HepG2 (cell line): ENCODE measurements around the gene CCM2L. TPM values are rescaled to one million over a fixed set of nuclear protein-coding genes. Genes with fewer than 3 reads are reported as not detected.

Experiments used
- ARHGAP35 ChIP-seq: sonication (generic); formaldehyde crosslinking; IDR thresholded peaks from 2 replicates; pipeline ENCODE4 v1.9.0; 2022; ENCODE audit warnings: mild to moderate bottlenecking, inconsistent platforms, moderate library complexity, missing genetic modification reagents, borderline replicate concordance
- ATF1 ChIP-seq: IDR thresholded peaks from 2 replicates; pipeline ENCODE4 v1.6.1; 2016; ENCODE audit warnings: mild to moderate bottlenecking, control low read depth
- ATF4 ChIP-seq, 2 experiments: fragments of 450-650 bp in 1 of 2; sonication (generic) in 1 of 2; formaldehyde crosslinking; IDR thresholded peaks; 2 replicates each; pipeline versions ENCODE4 v1.5.0 to v1.8.0; 2020 to 2022; ENCODE audit warnings: mild to moderate bottlenecking in 1 of 2, missing genetic modification reagents in 1 of 2
- ATM ChIP-seq: fragments of 450-650 bp; IDR thresholded peaks from 2 replicates; pipeline ENCODE4 v1.7.1; 2017; ENCODE audit warnings: mild to moderate bottlenecking, borderline replicate concordance
- BHLHE40 ChIP-seq: IDR thresholded peaks from 2 replicates; pipeline ENCODE4 v1.6.1; 2011; ENCODE audit warnings: low read length, improper control_type of control experiment
- CENPX ChIP-seq: sonication (generic); formaldehyde crosslinking; IDR thresholded peaks from 2 replicates; pipeline ENCODE4 v1.9.0; 2021; ENCODE audit warnings: mild to moderate bottlenecking, missing genetic modification reagents, moderate library complexity
- CREB3 ChIP-seq: sonication (generic); formaldehyde crosslinking; IDR thresholded peaks from 2 replicates; pipeline ENCODE4 v1.5.0; 2020; ENCODE audit warnings: missing genetic modification reagents
- DZIP1 ChIP-seq: sonication (generic); formaldehyde crosslinking; IDR thresholded peaks from 2 replicates; pipeline ENCODE4 v1.5.0; 2020; ENCODE audit warnings: mild to moderate bottlenecking, missing genetic modification reagents
- ELK4 ChIP-seq: sonication (generic); formaldehyde crosslinking; IDR thresholded peaks from 2 replicates; pipeline ENCODE4 v1.9.0; 2021; ENCODE audit warnings: missing genetic modification reagents, borderline replicate concordance
- HOXA3 ChIP-seq: sonication (generic); formaldehyde crosslinking; IDR thresholded peaks from 2 replicates; pipeline ENCODE4 v1.5.0; 2020; ENCODE audit warnings: missing genetic modification reagents
- JARID2 ChIP-seq: sonication (generic); formaldehyde crosslinking; IDR thresholded peaks from 2 replicates; pipeline ENCODE4 v1.8.1; 2023; ENCODE audit warnings: missing genetic modification reagents, inconsistent platforms; ENCODE audit not compliant: insufficient replicate concordance
- MXD4 ChIP-seq: IDR thresholded peaks from 2 replicates; pipeline ENCODE4 v1.6.1; 2016; ENCODE audit warnings: mild to moderate bottlenecking, missing biosample characterization, missing genetic modification reagents
- NFIB ChIP-seq: sonication (generic); formaldehyde crosslinking; IDR thresholded peaks from 2 replicates; pipeline ENCODE4 v1.9.0; 2021; ENCODE audit warnings: missing genetic modification reagents, mild to moderate bottlenecking, borderline replicate concordance
- PPARG ChIP-seq: conservative IDR thresholded peaks from 2 replicates; pipeline ENCODE4 v1.6.1; 2016; ENCODE audit warnings: missing biosample characterization, missing genetic modification reagents
- TBX3 ChIP-seq: fragments of 450-650 bp; IDR thresholded peaks from 2 replicates; pipeline ENCODE4 v1.6.1; 2017; ENCODE audit warnings: antibody characterized with exemption, mild to moderate bottlenecking, inconsistent platforms, borderline replicate concordance
- YEATS2 ChIP-seq: sonication (generic); formaldehyde crosslinking; IDR thresholded peaks from 2 replicates; pipeline ENCODE4 v1.4.0; 2020; ENCODE audit warnings: missing genetic modification reagents, borderline replicate concordance
- ZBTB21 ChIP-seq: sonication (generic); formaldehyde crosslinking; IDR thresholded peaks from 2 replicates; pipeline ENCODE4 v1.4.0; 2020; ENCODE audit warnings: missing genetic modification reagents
- ZBTB26 ChIP-seq: IDR thresholded peaks from 2 replicates; pipeline ENCODE4 v1.6.1; 2016; ENCODE audit warnings: missing compliant biosample characterization, missing genetic modification reagents, borderline replicate concordance
- ZFP36 ChIP-seq: fragments of 150-350 bp; IDR thresholded peaks from 2 replicates; pipeline ENCODE4 v1.6.1; 2018; ENCODE audit warnings: borderline replicate concordance, low read length, low read depth; ENCODE audit not compliant: partially characterized antibody
- ZMYM3 ChIP-seq: sonication (generic); formaldehyde crosslinking; IDR thresholded peaks from 2 replicates; pipeline ENCODE4 v1.5.1; 2020; ENCODE audit warnings: mild to moderate bottlenecking, missing genetic modification reagents
- ZNF235 ChIP-seq: sonication (generic); formaldehyde crosslinking; IDR thresholded peaks from 2 replicates; pipeline ENCODE4 v1.8.1; 2023; ENCODE audit warnings: mild to moderate bottlenecking, missing genetic modification reagents, borderline replicate concordance
- ZNF282 ChIP-seq: fragments of 450-650 bp; IDR thresholded peaks from 2 replicates; pipeline ENCODE4 v1.6.1; 2018; ENCODE audit not compliant: partially characterized antibody
- ZNF317 ChIP-seq: sonication (generic); formaldehyde crosslinking; IDR thresholded peaks from 2 replicates; pipeline ENCODE4 v1.5.0; 2020; ENCODE audit warnings: mild to moderate bottlenecking, missing genetic modification reagents
- ZSCAN25 ChIP-seq: sonication (generic); formaldehyde crosslinking; IDR thresholded peaks from 2 replicates; pipeline ENCODE4 v1.8.0; 2022; ENCODE audit warnings: mild to moderate bottlenecking, missing genetic modification reagents
- polyA plus RNA-seq, 8 experiments: library from polyadenylated mRNA; depleted of rRNA in 3 of 8; stranded (reverse) in 7 of 8; unstranded in 1 of 8; fragments of >200 nt; fragmentation: Illumina TruSeq in 4 of 8; extraction: Trizol in 4 of 8; gene quantifications; 2 replicates each; pipeline versions ENCODE4 v1.2.1 to v1.2.3, GENCODE V29; 2011 to 2016; ENCODE audit warnings: low read depth in 4 of 8, missing spikeins in 1 of 8, mixed read lengths in 1 of 8; ENCODE audit not compliant: insufficient read depth in 1 of 8
- total RNA-seq, 5 experiments: library from RNA; depleted of rRNA; stranded (reverse); fragments of >200 nt; fragmentation: Illumina TruSeq; extraction: Trizol; gene quantifications; 2 replicates each; pipeline ENCODE4 v1.2.3, GENCODE V29; 2016; ENCODE audit warnings: low read depth in 1 of 5

The CCM2L gene
- total and polyA plus RNA-seq, 2 of the 13 experiments (the other 11 are each of a cell fraction or from before 2014, with no cell fraction given): 0.15 TPM; not detected in 1

GRCh38 chr20:32079655-32080109 lies 69.4 kb downstream of the CCM2L start (continued):
- TF ChIP-seq ELK4 (CRISPR knock-in tag) (peak; percentile 82; the same call in 1 of the 2 replicates), ZMYM3 (CRISPR knock-in tag) (peak; percentile 74), JARID2 (no peak), MXD4 (CRISPR knock-in tag) (no peak; the same call in 1 of the 2 replicates), ATM (no peak), NFIB (CRISPR knock-in tag) (no peak), ATF1 (CRISPR knock-in tag) (no peak), ZNF317 (CRISPR knock-in tag) (no peak), ZBTB26 (no peak), YEATS2 (CRISPR knock-in tag) (peak; percentile 74; the same call in 1 of the 2 replicates), ZNF282 (no peak), HOXA3 (CRISPR knock-in tag) (peak; percentile 38; the same call in 1 of the 2 replicates), ZSCAN25 (CRISPR knock-in tag) (no peak), TBX3 (no peak), BHLHE40 (no peak), CREB3 (CRISPR knock-in tag) (no peak), CENPX (CRISPR knock-in tag) (no peak), ATF4 (CRISPR knock-in tag; IDR thresholded peaks at IDR 0.05) (no peak), ARHGAP35 (CRISPR knock-in tag) (no peak), ZNF235 (CRISPR knock-in tag) (no peak), ZBTB21 (CRISPR knock-in tag) (no peak), DZIP1 (no peak), ZFP36 (no peak), PPARG (CRISPR knock-in tag) (no peak)
